ENCODE measurements around the gene EXD3. TPM values are rescaled to one million over a fixed set of nuclear protein-coding genes. Genes with fewer than 3 reads are reported as not detected.
"Not testable (repeated sequence)": the region's sequence is repeated elsewhere in the genome, so short reads cannot be mapped to it uniquely, and the experiment has no call there.

EXD3 gene
- total RNA-seq (ENCODE audit: low replicate concordance) = 15.5 and 19.5 TPM in 2 replicates
- long read RNA-seq, partial matches to known transcripts = 1 of 2 reads
- long read RNA-seq, other reads (novel, unspliced or antisense) = 1 of 2 reads

GRCh38 chr9:137422604-137423513 lies at the start of gene EXD3, which contains the start of gene NOXA1:
Gene EXD3, minus strand, starts transcription at chr9:137423162. Its CDS starts 27,805 bp downstream, at chr9:137395357.
Gene NOXA1, plus strand, starts transcription at chr9:137423393. Its CDS starts 137 bp downstream, at chr9:137423530.
- peak; percentile 97 for DNase-seq (ENCODE audit: extremely low spot score, unreplicated experiment)
- peaks cover 15% of the 10 kb centered on the region for H3K4me1 Mint-ChIP-seq (ENCODE audit: unreplicated experiment)
- peak within 1 kb of the TSS; percentile 56 for H3K27ac Mint-ChIP-seq
- H3K36me3 Mint-ChIP-seq = no peaks in the 10 kb centered on the region
- no peaks in the 10 kb centered on the region for H3K27me3 Mint-ChIP-seq
- H3K4me3 Mint-ChIP-seq = peak within 1 kb of the TSS; percentile 89
- peak; percentile 80 for TF ChIP-seq CTCF (conservative IDR thresholded peaks at IDR 0.05)
- H3K9me3 Mint-ChIP-seq = no peaks in the 10 kb centered on the region

- Mint-ChIP-seq H3K27me3 (peaks cover 4% of the 10 kb centered on the region), H3K27ac (no peak overlapping the region), H3K9me3 (peaks cover 3% of the 10 kb centered on the region), H3K36me3 (peaks cover 2% of the 10 kb centered on the region), H3K4me1 (ENCODE audit: unreplicated experiment) (no peaks in the 10 kb centered on the region), H3K4me3 (no peak overlapping the region)
- TF ChIP-seq CTCF (conservative IDR thresholded peaks at IDR 0.05) = no peak
- no peak for DNase-seq (ENCODE audit: extremely low spot score, unreplicated experiment)
Observed at GRCh38 chr9:137470785-137471184, 47.8 kb upstream of the EXD3 start.

GRCh38 chr9:137467896-137468295 lies 44.9 kb upstream of the EXD3 start:
- no peak for TF ChIP-seq CTCF (conservative IDR thresholded peaks at IDR 0.05)
- H3K27ac Mint-ChIP-seq = no peak overlapping the region
- H3K36me3 Mint-ChIP-seq = no peaks in the 10 kb centered on the region
- H3K9me3 Mint-ChIP-seq = no peaks in the 10 kb centered on the region
- H3K4me3 Mint-ChIP-seq = no peak overlapping the region
- no peaks in the 10 kb centered on the region for H3K4me1 Mint-ChIP-seq (ENCODE audit: unreplicated experiment)
- DNase-seq (ENCODE audit: extremely low spot score, unreplicated experiment) = no peak
- H3K27me3 Mint-ChIP-seq = peaks cover 6% of the 10 kb centered on the region

GRCh38 chr9:137467161-137467581 lies 44.2 kb upstream of the EXD3 start:
- no peak overlapping the region for H3K4me3 Mint-ChIP-seq
- no peaks in the 10 kb centered on the region for H3K36me3 Mint-ChIP-seq
- no peaks in the 10 kb centered on the region for H3K4me1 Mint-ChIP-seq (ENCODE audit: unreplicated experiment)
- no peak for DNase-seq (ENCODE audit: extremely low spot score, unreplicated experiment)
- peaks cover 8% of the 10 kb centered on the region for H3K27me3 Mint-ChIP-seq
- no peak for TF ChIP-seq CTCF (conservative IDR thresholded peaks at IDR 0.05)
- no peak overlapping the region for H3K27ac Mint-ChIP-seq
- no peaks in the 10 kb centered on the region for H3K9me3 Mint-ChIP-seq

GRCh38 chr9:137466389-137467085 lies 43.6 kb upstream of the EXD3 start:
- H3K4me3 Mint-ChIP-seq; DNase-seq (ENCODE audit: extremely low spot score, unreplicated experiment); H3K4me1 Mint-ChIP-seq (ENCODE audit: unreplicated experiment); H3K27me3 Mint-ChIP-seq; H3K9me3 Mint-ChIP-seq; H3K36me3 Mint-ChIP-seq: not testable (repeated sequence)
- H3K27ac Mint-ChIP-seq = peak overlapping the region; percentile 48
